Hair follicular keratinocyte (primary cell): Measurements from ENCODE around the gene MDM2. TPM values are rescaled to one million over a fixed set of nuclear protein-coding genes. Genes with fewer than 3 reads are reported as not detected.

ENCODE experiments used
- total RNA-seq: library from RNA; depleted of rRNA; stranded (reverse); fragments of >200 nt; gene quantifications from 2 replicates; pipeline ENCODE4 v1.2.3, GENCODE V29; 2015

MDM2 gene
- total RNA-seq: 53.2 and 64.7 TPM in 2 replicates

GRCh38 chr12:68807576-68808387 lies at the start of gene MDM2:
Gene MDM2 (plus strand): TSS chr12:68808177. CDS start chr12:68808478, 301 bp downstream.

Other genes starting within 250 kb of the MDM2 start
- 159 and 226 TPM in 2 replicates for gene RAP1B, start 197.3 kb upstream of the MDM2 start, total RNA-seq
- 21.9 and 58.2 TPM in 2 replicates for gene NUP107, start 121.2 kb upstream of the MDM2 start, total RNA-seq
- 1.1 and 2.1 TPM in 2 replicates for gene SLC35E3, start 62.0 kb upstream of the MDM2 start, total RNA-seq
- 5.9 and 6.6 TPM in 2 replicates for gene CPM, start 125.0 kb downstream of the MDM2 start, total RNA-seq